ENCODE data around the gene LHPP.

- no peak for TF ChIP-seq CTCF (IDR thresholded peaks at IDR 0.05)
- no peak for TF ChIP-seq POLR2A (IDR thresholded peaks at IDR 0.05)
Observed at GRCh38 chr10:124557648-124558338, 96.2 kb downstream of the LHPP start.
